ENCODE data around the gene TULP3. TPM values are rescaled to one million over a fixed set of nuclear protein-coding genes. Genes with fewer than 3 reads are reported as not detected.

The TULP3 gene, protein sequence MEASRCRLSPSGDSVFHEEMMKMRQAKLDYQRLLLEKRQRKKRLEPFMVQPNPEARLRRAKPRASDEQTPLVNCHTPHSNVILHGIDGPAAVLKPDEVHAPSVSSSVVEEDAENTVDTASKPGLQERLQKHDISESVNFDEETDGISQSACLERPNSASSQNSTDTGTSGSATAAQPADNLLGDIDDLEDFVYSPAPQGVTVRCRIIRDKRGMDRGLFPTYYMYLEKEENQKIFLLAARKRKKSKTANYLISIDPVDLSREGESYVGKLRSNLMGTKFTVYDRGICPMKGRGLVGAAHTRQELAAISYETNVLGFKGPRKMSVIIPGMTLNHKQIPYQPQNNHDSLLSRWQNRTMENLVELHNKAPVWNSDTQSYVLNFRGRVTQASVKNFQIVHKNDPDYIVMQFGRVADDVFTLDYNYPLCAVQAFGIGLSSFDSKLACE
- 30.8 and 32.9 TPM in 2 replicates for total RNA-seq
- 31.0 and 31.3 TPM in 2 replicates for polyA plus RNA-seq
- 32.4 and 32.8 TPM in 2 replicates for polyA plus RNA-seq (2011; cell fraction: cytosol; rRNA removed)
- polyA plus RNA-seq (2011; cell fraction: nucleus; rRNA removed), result 41.2 and 43.9 TPM in 2 replicates
- polyA plus RNA-seq (2012), result 32.1 and 32.3 TPM in 2 replicates
- 26.8 and 29.8 TPM in 2 replicates for polyA minus RNA-seq
- polyA minus RNA-seq (2011; cell fraction: cytosol; rRNA and poly(A)+ RNA removed), result 9.6 TPM
- 12.4 and 13.3 TPM in 2 replicates for polyA minus RNA-seq (2011; cell fraction: nucleus; rRNA and poly(A)+ RNA removed)
- percentile 70 among the genes with signal in this experiment for Bru-seq, nascent RNA
- percentile 71 among the genes with signal in this experiment for BruChase-seq, experiment 1, labeled RNA remaining after a 6-hour chase
- percentile 78 among the genes with signal in this experiment for BruChase-seq, experiment 2, labeled RNA remaining after a 2-hour chase
- long read RNA-seq, transcript TULP3-202 (11 exons, 3,076 nt), result major isoform, 37 of 57 reads
- long read RNA-seq, partial matches to known transcripts, result 5 of 57 reads
- long read RNA-seq, other reads (novel, unspliced or antisense), result 15 of 57 reads

- CTCF ChIA-PET, result interaction anchor here (0.6 to 3.6 kb wide), 9 partner anchors 13 to 151 kb away, joined by 3 to 18 read pairs (median 5); partner anchors contain the start of genes FOXM1 and RHNO1
- Histone ChIP-seq H3K4me2 (ENCODE audit: insufficient read depth, low read length) (peak within 1 kb of the TSS; percentile 68), H3K9ac (replicated peaks; ENCODE audit: extremely low read depth, insufficient read depth, low read length) (peak within 1 kb of the TSS; percentile 80), H3K9me1 (replicated peaks; ENCODE audit: control insufficient read depth, extremely low read depth, insufficient read depth, low read length) (no peaks in the 10 kb centered on the region), H3K27me3 (ENCODE audit: control insufficient read depth in 2 of 2, insufficient read depth in 2 of 2, low read length in 2 of 2) (no peaks in the 10 kb centered on the region), H4K20me1 (replicated peaks; ENCODE audit: control insufficient read depth, extremely low read depth, insufficient read depth, low read length) (no peaks in the 10 kb centered on the region), H3K27ac (ENCODE audit: insufficient read depth, low read depth, low read length) (peak within 1 kb of the TSS; percentile 59), H3K4me1 (ENCODE audit: control insufficient read depth, extremely low read depth, insufficient read depth, low read length) (peaks cover 11% of the 10 kb centered on the region), H2AFZ (ENCODE audit: low read depth, low read length) (peak within 1 kb of the TSS; percentile 92), H3K9me3 (replicated peaks; ENCODE audit: control insufficient read depth, insufficient read depth, low read length) (no peaks in the 10 kb centered on the region), H3K36me3 (ENCODE audit: control insufficient read depth in 2 of 2, extremely low read depth in 1 of 2, insufficient read depth in 2 of 2, low read length in 2 of 2) (peaks cover 3% of the 10 kb centered on the region in 2 experiments), H3K79me2 (ENCODE audit: control insufficient read depth, insufficient read depth, low read length) (peaks cover 22% of the 10 kb centered on the region), H3K4me3 (replicated peaks in 1 of 3; ENCODE audit: insufficient read depth in 1 of 3, low read depth in 1 of 3, low read length in 3 of 3) (peak within 1 kb of the TSS; percentile 32 to 76 (median 75))
- POLR2A ChIA-PET, result interaction anchor here (1.3 kb wide), 2 partner anchors 14 to 144 kb away, joined by 4 to 5 read pairs; partner anchors contain the start of genes FOXM1 and RHNO1
- TF ChIP-seq FOS (IDR thresholded peaks at IDR 0.05; ENCODE audit: borderline replicate concordance, insufficient read depth, low read length) (no peak), CTCF (IDR thresholded peaks at IDR 0.05; ENCODE audit: extremely low read depth in 1 of 2, insufficient read depth in 1 of 2, low read depth in 1 of 2, low read length in 2 of 2) (peak in 1 of 2 donors; percentile 18), POLR2A (IDR thresholded peaks at IDR 0.05; ENCODE audit: low read depth, low read length) (peak; percentile 86), POLR2AphosphoS5 (IDR thresholded peaks at IDR 0.05; ENCODE audit: insufficient read depth, low read depth, low read length) (peak; percentile 84)
- TF ChIP-seq, protein P1, sequence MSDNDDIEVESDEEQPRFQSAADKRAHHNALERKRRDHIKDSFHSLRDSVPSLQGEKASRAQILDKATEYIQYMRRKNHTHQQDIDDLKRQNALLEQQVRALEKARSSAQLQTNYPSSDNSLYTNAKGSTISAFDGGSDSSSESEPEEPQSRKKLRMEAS (IDR thresholded peaks at IDR 0.05; ENCODE audit: insufficient read depth, insufficient read length), result no peak
- dilution Hi-C loops (cut with MboI; ENCODE audit: extremely low pct_ligation_motif_present, low sequenced_read_pairs), result no loop called here
- DNase-seq (ENCODE audit: low read depth, low spot score), result peak; percentile 99
- intact Hi-C loops (cut with micrococcal nuclease), result loop anchor here (1.0 kb wide), 3 partner anchors 13 to 74 kb away; partner anchors contain the start of genes FOXM1 and RHNO1
- peak; percentile 94 for FAIRE-seq
- no TSS peak for BruUV-seq (replicated peaks)
These were observed at the start of gene TULP3 for GRCh38 chr12:2890388-2891239. TSS of gene TULP3 (plus strand) at chr12:2890891. CDS start at chr12:2890948, 57 bp downstream.

Data from endothelial cell of umbilical vein (primary cell).